Renal pelvis (tissue), 4 donors: ENCODE measurements around the gene LIPM. TPM values are rescaled to one million over a fixed set of nuclear protein-coding genes. Genes with fewer than 3 reads are reported as not detected.
"Not testable (repeated sequence)": the region's sequence is repeated elsewhere in the genome, so short reads cannot be mapped to it uniquely, and the experiment has no call there.

Source experiments
- DNase-seq: peaks from one replicate; pipeline ENCODE4 v3.0.0-alpha.2; 2013
- polyA plus RNA-seq, 3 donors: library from polyadenylated mRNA; unstranded; fragments of 120-200 nt; gene quantifications; one replicate each; pipeline ENCODE4 v1.2.1, GENCODE V29; 2013; ENCODE audit not compliant: insufficient read length in 3 of 3

The LIPM gene
- polyA plus RNA-seq, 3 donors: not detected

DNA sequence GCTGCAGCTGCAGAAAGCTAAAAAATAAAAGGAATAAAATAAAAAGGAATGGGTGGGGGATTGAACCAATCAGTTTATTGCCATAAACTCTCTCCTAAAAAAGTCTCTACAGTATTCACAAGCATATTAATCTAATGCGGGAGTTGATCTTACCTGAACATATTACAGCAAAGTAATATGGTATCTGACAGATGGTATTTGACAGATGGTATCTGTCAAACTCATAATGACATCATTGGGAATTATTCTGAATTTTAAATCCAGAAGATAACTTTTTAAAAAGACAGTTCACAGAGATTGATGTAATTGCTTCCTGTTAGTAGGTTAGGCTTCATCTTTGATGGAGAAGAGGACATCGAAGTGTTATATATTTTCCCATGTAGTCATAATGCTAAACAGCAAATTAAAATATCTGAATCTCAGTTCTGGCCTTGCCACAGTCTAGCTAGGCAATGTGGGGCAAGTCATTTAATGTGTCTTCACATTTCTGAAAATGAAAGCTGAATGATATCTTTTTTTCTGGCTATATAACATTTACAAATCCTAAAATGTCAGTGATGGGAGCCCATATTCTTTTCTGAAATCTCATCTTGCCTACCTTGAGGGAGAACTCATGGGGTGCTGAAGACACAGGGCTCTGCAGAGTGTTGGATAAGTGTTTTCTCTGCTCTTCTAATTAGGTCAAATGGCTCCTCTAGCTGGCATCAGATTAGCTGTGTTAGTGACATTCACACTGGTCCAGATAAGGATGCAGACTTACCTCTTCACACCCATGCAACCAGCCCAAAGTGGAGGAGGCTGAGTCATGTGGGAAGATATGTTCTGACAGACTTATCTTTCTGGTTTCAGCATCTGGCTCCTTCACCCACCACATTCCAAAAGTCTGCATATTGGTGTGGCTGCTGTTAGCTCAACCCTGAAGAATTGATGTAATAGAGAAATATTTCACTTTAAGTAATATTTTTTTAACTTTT, 2.1 kb upstream of the LIPM start:
- no peak for DNase-seq

DNA sequence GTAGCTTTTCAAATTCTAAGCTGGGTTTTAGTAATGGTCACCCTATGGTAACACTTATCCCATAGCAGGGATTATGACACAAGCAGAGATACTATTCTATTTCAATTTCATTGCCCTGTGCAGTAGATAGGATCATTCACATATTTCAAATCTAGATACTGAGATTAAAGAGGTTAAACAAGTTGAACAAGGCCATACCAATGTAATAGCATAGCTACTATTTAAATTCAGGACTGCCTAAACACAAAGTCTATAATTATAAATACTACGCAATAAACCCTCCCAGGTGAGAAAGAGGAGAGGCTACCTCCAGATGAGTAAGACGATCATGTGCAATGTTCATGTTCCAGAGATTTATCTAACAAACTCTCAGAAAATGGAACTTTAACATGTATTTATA, 1.1 kb downstream of the LIPM start:
- DNase-seq: no peak

DNA sequence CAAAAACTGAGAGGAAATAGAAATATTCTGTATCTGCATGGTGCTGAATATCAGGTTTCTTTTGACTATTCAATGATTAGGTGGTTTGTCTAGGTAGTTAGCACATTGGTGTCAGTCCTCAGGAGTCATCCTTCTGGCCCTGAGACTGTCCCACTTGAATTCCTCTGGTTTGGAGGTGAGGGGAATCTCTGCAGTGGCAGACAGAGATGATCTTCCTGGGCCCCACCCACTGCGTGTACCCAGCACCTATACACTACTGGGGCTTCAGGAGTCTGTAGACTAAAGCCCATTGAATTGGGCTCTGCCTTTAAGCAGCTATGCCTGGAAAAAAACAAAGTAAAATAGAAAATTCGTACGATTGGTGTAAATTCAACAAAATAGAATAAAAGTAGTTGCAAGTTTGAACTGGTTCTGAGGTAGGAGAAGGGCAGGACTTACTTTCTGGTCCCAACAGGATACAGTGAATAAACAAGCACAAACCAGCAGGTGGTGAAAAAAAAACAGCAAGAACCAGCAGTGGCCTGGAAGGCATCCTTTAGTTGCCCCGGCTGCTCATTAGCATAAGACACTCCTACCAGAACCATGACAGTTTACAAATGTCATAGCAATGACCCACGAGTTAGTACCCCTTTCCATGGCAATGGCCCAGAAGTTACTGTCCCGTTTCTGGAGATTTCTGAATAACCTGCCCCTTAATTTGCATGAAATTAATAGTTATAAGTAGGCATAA, 1.7 kb downstream of the LIPM start:
- no peak for DNase-seq

DNA sequence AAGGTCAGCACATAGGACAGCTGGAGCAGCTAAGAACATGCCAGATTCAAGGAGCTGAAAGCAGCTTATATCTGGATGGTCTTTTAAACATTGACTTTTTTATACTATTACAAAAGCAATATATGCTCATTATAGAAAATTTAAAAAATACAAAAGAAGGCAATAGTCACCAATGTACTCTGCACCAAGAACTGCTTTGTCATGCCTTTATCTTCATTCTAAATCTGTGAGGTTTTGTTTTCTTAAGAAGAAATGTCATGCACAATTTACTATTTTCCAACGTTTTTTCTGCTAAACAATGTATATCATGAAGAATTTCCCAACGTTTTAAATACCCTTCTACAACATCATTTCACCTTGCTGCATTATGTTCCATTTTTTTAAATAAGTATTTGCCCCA, 2.8 kb downstream of the LIPM start:
- no peak for DNase-seq

DNA sequence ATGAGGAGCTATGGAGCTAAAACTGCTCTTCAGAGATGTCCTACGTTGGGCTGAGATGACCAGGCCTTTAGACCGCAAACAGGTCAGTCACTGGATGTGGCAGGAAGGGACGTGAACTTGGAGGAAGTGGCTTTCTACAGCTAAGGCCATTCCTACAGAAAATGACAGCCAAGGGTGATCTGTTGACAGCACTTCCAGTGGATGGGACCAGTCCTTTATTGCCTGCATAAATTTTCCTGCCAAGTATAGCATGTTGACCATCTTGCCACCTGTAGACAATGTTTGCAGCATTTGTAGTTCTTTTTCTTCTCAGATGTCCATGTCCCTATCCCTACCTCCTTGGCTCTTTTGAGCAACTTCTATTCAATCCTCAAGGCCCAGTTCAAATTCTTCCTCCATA, 3.4 kb downstream of the LIPM start:
- no peak for DNase-seq

DNA sequence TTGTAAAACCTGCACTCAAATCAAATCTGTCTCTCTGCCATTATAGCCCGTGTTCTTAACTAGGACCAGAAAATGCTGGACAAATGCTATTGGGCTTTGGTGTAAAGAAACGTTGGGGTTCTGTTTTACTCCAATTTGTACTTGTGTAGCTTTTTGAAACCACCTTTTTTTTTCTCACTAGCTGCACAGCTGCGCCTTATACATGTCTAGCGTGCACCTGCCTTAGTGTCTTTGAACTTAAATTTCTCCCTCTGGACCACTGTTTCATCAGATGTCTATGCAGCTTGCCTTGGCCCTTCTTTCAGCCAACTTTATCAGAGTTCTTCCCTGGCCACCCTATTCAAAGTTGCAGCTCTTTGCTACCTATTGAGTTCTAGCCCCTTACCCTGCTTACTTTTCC, 7.1 kb downstream of the LIPM start:
- no peak for DNase-seq

DNA sequence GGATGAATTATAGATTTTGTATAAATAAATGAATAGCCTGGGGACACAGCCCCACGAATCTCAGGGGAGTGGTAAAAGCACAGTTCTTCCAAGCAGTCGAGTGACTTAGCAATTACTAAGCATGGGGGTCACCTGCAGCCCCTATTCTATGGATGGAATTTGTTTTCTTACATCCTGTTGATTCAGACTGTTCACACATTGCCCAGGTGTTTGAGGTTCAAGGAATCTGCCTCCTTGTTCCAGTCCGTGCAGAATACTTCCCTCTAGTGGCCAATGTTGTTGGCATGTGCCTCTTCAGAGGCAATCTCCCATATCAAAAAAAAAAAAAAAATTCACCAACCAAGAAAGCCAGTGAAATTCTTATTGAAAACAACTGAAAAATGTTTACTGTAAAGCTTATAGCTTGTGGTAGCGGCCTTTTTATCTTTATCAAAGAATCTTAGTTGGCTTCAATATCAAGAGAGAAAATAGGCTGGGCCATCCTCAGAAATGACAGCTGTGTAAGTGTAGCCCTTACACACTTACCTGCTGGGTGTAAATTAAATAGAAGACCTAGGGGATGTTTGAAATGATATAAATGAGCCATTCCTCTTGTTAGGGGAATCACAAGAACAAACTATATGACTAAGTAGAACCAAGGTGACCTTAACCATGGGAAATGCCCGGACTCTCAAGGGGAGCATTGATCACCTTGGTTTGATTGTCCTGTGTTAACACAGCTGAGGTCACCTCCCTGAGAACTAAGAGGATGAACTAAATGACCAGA, 7.8 kb downstream of the LIPM start:
- DNase-seq: peak; percentile 45

DNA sequence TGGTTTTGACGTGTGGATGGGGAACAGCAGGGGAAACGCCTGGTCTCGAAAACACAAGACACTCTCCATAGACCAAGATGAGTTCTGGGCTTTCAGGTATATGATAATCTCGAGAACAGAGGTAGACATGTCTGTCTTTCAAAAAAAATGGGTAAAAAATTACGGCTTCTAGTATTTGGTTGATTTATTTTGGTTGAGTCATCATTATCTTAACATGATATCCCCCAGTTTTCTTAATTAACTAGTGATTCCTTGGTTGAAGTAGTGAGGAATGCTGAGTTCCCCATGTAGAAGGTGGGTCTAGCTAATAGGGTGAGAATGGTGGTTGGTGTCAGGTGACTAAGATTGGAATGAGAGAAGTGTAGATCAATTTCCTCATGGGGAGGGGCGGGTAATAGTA, 10.7 kb downstream of the LIPM start:
- no peak for DNase-seq

DNA sequence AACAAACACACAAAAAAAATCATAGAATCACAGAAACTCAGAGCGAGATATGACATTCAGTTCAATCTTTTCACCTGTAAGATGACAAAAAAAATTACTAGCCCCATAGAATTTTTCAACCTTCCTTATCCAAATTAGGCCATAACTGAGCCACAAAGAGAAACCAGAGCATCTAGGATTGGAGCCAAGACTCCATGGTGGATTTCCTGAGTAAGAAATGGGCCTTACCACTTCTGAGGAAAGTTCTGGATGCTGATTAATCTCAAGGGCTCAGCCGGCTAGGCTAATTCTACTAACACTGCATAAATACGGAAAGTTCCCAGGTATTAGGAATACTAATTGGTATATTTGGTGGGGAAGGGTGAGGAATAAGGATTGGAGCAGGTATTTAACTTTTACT, 16.8 kb downstream of the LIPM start:
- no peak for DNase-seq

DNA sequence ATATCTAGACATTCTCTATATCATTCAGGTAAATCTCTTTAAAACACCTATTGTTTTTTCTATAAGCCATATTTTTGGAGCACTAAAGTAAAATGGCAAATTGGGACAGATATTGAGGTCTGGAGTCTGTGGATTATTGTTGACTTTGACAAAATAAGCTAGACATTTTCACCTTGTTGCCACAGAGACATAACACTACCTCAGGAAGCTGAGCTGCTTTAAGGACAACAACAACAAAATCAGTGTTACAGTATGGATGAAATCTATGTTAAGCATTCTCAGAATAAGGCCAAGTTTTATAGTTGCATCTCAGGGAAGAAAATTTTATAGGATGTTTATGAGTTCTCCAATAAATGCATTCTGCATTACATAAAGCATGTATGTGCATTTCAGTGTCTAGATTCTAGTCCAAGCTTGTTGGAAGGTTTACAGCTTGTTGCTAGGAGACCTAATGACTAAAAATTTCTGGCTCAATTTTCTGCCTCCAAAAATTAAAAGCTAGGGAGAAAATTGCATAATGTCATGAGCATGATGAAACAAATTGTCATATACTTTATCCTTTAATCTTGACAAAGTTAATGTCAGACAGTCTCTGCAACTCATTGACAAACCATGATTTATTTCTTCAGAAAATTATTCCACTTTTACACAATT, 18.3 kb downstream of the LIPM start:
- peak; percentile 47 for DNase-seq

DNA sequence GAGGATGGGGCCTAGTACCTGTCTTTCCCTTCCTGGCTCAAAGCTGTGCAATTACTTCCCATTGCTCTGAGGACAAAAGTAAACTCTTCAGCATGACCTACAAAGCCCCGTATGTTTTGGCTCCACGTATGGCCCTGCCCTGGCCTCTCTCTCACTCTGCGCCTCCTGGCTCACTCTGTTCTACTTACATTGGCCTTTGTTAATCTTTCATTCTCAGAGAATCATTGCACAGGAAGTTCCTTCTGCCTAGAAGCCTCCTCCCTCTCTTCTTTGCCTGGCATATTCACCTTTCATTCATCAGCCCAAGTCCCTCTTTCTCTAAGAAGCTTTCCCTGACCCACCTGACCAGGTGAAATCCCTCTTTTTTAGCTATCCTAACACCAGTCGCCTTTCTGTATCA, 23.9 kb downstream of the LIPM start:
- no peak for DNase-seq

DNA sequence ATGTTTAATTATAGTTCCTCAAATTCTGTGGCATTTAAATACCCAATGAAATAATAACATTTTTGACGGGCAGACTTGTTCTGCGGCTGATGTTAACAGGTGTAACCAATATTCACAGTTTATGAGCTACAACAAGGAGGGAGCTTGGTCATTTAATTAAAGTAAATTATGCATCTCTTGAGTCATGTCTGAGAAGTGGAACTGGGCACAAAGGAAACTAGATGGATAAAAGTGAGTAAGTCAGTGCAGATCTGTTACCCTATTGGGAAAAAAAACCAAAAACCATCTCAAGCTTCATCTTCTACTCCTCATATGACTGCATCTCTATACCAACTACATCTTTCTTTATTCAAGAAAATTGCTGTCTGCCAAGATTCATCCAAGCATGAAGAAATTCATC, 25.1 kb downstream of the LIPM start:
- DNase-seq: no peak

DNA sequence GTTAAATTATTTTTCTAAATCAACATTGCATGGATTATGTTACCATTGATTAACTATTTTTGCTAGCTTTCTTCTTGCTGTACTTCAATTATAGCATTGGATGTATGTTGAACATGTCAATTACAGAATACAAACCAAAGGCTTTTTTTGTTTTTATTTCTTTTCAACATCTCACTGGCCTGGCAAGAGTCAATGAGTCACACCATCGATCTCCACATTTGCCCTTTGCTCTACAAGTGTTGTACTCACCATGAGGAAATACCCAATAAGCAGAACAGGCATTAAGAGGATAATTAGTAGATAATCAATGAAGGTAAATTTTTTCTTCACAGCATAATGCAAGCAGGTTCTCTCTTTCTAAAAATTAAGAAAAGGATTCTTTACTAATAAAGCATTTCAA, 25.8 kb downstream of the LIPM start:
- no peak for DNase-seq

DNA sequence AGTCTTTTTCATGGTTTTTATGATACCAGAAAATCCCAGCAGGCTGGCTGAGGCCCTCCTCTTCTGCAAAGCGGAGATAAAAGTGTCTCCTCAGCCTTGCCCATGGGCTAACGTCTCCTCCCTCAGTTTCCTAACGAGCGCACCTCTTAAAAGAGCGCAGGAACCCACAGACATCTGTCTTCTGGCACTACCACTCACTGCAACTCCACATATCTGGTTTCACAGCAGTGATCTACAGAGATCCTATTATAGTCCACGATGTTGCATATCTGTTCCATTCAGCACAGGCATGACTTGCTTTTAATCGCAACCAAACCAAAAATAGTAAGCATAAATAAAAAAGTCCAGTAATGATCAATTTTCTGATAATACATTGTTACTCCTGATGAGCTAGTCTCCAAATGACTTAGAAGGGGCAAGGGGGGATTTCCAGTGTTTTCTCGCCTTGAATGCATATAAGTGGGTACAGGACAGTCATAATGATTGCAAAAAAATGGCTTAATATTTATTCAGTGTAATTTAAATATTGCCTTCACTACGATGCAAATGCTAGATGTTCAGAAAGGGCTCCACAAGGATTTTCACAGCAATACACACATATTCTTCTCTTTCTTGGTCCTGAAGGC, 28.2 kb downstream of the LIPM start:
- no peak for DNase-seq

DNA sequence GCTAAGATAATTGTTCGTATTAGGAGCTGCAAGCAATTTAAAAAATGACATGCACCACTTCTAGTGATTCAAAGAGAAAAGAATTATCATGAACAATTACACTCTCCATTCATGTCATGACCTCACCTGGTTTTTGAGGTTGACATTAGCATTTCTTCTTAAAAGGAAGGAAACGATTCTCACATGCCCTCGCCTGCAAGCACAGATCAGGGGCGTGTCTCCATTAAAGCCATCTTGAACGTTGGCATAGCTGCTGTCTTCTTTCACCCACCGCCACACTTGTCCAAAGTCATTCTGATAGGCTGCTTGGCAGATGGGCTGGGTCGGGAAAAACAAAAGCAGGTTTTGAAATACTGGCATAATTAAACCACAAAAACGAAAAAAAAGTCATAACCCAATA, 29.2 kb downstream of the LIPM start:
- no peak for DNase-seq

DNA sequence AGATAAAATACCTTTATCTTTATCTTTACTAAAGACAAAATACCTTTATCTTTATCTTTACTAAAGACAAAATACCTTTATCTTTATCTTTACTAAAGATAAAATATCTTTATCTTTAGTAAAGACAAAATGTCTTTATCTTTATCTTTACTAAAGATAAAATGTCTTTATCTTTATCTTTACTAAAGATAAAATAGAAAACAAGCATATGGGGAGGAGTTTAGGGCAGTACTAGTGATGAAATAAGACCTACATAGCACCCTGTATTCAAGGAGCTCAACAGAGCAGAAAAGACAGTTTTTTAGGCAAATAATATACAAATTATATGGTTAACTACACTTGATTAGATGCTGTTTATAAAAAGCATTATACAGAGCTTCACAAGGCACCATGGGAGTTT, 29.8 kb downstream of the LIPM start:
- DNase-seq: no peak

DNA sequence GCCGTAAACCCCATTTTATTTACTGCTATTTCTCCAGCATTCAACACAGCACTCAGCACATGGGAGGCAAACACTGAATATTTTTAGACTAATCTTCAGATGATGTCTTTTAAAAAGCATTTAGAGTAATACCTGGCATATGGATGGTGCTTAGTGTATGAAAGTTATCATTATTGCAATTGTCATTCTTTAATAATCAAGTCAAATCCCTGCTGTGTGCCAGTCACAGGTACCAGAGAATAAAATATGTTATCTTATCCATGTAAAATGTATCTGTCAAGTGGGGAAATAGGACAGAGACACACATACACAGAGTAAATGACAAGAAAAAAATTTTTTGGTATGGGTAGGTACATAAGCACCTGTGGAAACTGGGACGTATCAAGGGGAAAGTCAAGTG, 30.6 kb downstream of the LIPM start:
- DNase-seq: no peak

DNA sequence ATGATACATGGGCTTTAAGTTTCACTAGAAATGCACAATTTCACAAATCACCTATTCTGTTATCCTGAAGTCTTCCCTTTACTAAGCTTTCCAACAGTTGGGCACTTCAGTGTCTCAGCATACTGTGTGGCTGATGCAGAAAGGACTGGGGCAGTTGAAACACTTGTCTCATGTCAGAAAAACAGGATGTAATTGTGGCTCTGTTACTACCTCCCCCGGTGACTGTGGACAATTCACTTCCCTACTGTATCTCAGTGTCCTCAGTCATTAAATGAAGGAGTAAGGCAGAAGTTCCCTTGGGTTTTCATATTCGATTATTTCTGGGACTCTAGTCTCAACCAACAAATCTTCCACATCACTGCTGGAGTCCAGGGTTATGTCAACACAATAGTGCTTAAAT, 31.2 kb downstream of the LIPM start:
- DNase-seq: no peak

DNA sequence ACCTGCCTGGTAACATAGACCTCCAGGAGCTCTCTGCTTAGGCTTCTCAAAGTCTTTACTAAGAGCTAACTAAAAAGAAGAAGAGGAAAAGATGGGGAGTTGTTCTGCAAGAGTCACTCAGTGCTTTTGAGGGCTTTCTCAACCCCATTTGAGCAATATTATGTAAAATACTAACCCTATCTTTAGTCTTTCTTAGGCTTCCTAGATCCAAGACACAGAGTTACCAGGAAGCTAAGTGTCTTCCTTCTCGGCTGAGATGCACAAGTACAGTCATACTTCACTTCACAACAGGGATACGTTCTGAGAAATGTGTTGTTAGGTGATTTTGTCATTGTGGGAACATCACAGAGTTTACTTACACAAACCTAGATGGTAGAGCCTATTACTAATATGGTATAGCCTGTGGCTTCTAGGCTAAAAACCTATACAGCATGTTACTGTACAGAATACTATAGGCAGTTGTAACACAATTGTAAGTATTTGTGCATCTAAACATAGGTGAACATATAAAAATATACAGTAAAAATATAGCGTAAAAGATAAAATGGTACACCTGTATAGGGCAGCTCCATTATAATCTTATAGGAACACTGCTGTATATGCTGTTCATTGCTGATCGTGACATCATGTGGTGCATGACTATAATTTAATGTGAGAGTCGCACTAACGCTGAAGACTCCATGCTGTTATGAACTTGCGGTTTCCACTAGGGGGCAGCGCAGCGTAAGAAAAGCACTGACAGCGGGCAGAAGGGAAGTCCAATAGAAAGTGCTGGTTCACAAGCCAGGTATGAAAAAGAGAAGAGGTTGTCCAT, 32.8 kb downstream of the LIPM start:
- peak; percentile 82 for DNase-seq

DNA sequence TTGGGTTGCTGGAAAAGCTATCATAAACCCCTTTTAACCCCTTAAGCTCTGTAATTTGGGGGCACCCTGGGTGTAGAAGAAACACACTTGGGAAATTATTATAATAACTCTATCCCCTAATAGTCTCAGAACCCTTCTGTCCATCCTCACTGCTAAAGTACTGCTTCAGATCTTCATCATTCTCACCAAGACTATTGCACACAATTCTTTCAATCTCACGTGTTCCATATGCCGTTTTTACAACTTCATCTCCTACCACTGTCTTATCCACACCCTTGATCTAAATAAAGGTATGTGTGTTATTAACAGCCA, 33.3 kb downstream of the LIPM start:
- DNase-seq: no peak

DNA sequence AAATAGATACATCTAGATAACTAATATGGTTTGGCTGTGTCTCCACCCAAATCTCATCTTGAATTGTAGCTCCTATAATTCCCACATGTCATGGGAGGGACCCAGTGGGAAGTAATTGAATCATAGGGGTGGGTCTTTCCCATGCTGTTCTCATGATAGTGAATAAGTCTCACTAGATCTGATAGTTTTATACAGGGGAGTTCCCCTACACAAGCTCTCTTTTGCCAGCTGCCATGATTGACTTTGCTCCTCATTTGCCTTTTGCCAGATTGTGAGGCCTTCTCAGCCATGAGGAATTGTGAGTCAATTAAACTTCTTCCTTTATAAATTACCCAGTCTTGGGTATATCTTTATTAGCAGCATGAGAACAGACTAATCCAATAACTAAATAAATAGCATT, 35.1 kb downstream of the LIPM start:
- DNase-seq: not testable (repeated sequence)
